ENCODE results near the gene ITGA1. TPM values are rescaled to one million over a fixed set of nuclear protein-coding genes. Genes with fewer than 3 reads are reported as not detected.

The ITGA1 gene
- total and polyA plus RNA-seq, 4 donors, result 24.2 to 187 (median 48.5) TPM

- WGBS, result 24% methylated on average over 1 of the region's 1 CpG
- Histone ChIP-seq H3K27ac (ENCODE audit: low read depth in 1 of 2, low read length in 2 of 2) (peak overlapping the region; percentile 2 to 67), H3K36me3 (ENCODE audit: control insufficient read depth in 4 of 4, insufficient read depth in 3 of 4, low read depth in 1 of 4, low read length in 3 of 4) (no peaks in the 10 kb centered on the region), H3K4me1 (ENCODE audit: control insufficient read depth in 4 of 4, insufficient read depth in 4 of 4, low read length in 3 of 4) (peaks cover 0 to 45% (median 20%) of the 10 kb centered on the region in 4 donors), H3K9ac (ENCODE audit: low read depth in 1 of 2, low read length in 2 of 2) (no peak overlapping the region), H3K27me3 (ENCODE audit: control insufficient read depth in 4 of 4, insufficient read depth in 4 of 4, low read length in 3 of 4) (no peaks in the 10 kb centered on the region), H3K4me3 (ENCODE audit: low read depth in 1 of 3, low read length in 3 of 3) (no peak overlapping the region), H3K9me3 (ENCODE audit: control insufficient read depth in 4 of 4, low read length in 3 of 4) (no peaks in the 10 kb centered on the region)
- no peak for TF ChIP-seq MAX (IDR thresholded peaks at IDR 0.05)
- TF ChIP-seq RXRA (IDR thresholded peaks at IDR 0.05), result no peak
- TF ChIP-seq JUND (IDR thresholded peaks at IDR 0.05), result no peak
- no peak for TF ChIP-seq REST (IDR thresholded peaks at IDR 0.05)
- no peak for TF ChIP-seq RAD21 (IDR thresholded peaks at IDR 0.05)
- TF ChIP-seq YY1 (IDR thresholded peaks at IDR 0.05), result no peak
- no peak for DNase-seq (ENCODE audit: low spot score)
Observed at GRCh38 chr5:52821901-52822300, 34.2 kb downstream of the ITGA1 start.

GRCh38 chr5:52822437-52822836 is 34.7 kb downstream of the ITGA1 start:
- Histone ChIP-seq H3K27me3 (ENCODE audit: control insufficient read depth in 4 of 4, insufficient read depth in 4 of 4, low read length in 3 of 4) (no peaks in the 10 kb centered on the region), H3K27ac (ENCODE audit: low read depth in 1 of 2, low read length in 2 of 2) (peak overlapping the region; percentile 2 to 67), H3K9ac (ENCODE audit: low read depth in 1 of 2, low read length in 2 of 2) (no peak overlapping the region), H3K4me3 (ENCODE audit: low read depth in 1 of 3, low read length in 3 of 3) (no peak overlapping the region), H3K36me3 (ENCODE audit: control insufficient read depth in 4 of 4, insufficient read depth in 3 of 4, low read depth in 1 of 4, low read length in 3 of 4) (no peaks in the 10 kb centered on the region), H3K9me3 (ENCODE audit: control insufficient read depth in 4 of 4, low read length in 3 of 4) (no peaks in the 10 kb centered on the region), H3K4me1 (ENCODE audit: control insufficient read depth in 4 of 4, insufficient read depth in 4 of 4, low read length in 3 of 4) (peaks cover 0 to 41% (median 20%) of the 10 kb centered on the region in 4 donors)
- WGBS, result 37% methylated on average over 6 of the region's 6 CpGs
- DNase-seq (ENCODE audit: low spot score), result no peak
- TF ChIP-seq GABPA (IDR thresholded peaks at IDR 0.05 in 1 of 2, conservative IDR thresholded peaks at IDR 0.05 in 1 of 2) (no peak), FOXA1 (IDR thresholded peaks at IDR 0.05) (no peak), HNF4A (conservative IDR thresholded peaks at IDR 0.05) (peak in 1 of 2 donors; percentile 45), SP1 (IDR thresholded peaks at IDR 0.05) (peak; percentile 46), RXRA (IDR thresholded peaks at IDR 0.05) (peak; percentile 20 to 56), RAD21 (IDR thresholded peaks at IDR 0.05) (peak in 1 of 2 donors; percentile 50), FOXA2 (IDR thresholded peaks at IDR 0.05) (no peak), MAX (IDR thresholded peaks at IDR 0.05) (peak; percentile 42), JUND (IDR thresholded peaks at IDR 0.05) (no peak), REST (IDR thresholded peaks at IDR 0.05) (no peak), YY1 (IDR thresholded peaks at IDR 0.05) (no peak), HNF4G (IDR thresholded peaks at IDR 0.05) (no peak), EGR1 (IDR thresholded peaks at IDR 0.05; ENCODE audit: low read depth in 2 of 2) (peak in 1 of 2 donors; percentile 29), TAF1 (conservative IDR thresholded peaks at IDR 0.05) (no peak), NR2F2 (IDR thresholded peaks at IDR 0.05) (peak; percentile 64), ZBTB33 (IDR thresholded peaks at IDR 0.05) (peak; percentile 32)
- TF ChIP-seq, protein P1, sequence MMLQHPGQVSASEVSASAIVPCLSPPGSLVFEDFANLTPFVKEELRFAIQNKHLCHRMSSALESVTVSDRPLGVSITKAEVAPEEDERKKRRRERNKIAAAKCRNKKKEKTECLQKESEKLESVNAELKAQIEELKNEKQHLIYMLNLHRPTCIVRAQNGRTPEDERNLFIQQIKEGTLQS (IDR thresholded peaks at IDR 0.05), result peak; percentile 22
- TF ChIP-seq, protein P2, sequence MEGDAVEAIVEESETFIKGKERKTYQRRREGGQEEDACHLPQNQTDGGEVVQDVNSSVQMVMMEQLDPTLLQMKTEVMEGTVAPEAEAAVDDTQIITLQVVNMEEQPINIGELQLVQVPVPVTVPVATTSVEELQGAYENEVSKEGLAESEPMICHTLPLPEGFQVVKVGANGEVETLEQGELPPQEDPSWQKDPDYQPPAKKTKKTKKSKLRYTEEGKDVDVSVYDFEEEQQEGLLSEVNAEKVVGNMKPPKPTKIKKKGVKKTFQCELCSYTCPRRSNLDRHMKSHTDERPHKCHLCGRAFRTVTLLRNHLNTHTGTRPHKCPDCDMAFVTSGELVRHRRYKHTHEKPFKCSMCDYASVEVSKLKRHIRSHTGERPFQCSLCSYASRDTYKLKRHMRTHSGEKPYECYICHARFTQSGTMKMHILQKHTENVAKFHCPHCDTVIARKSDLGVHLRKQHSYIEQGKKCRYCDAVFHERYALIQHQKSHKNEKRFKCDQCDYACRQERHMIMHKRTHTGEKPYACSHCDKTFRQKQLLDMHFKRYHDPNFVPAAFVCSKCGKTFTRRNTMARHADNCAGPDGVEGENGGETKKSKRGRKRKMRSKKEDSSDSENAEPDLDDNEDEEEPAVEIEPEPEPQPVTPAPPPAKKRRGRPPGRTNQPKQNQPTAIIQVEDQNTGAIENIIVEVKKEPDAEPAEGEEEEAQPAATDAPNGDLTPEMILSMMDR (IDR thresholded peaks at IDR 0.05; ENCODE audit: low read depth, low read length, missing input control), result no peak

All from liver (tissue), 9 donors.